HG02763 (cell line): Measurements from ENCODE around the gene RTL10.
A peak's percentile ranks its signal among the peaks of the same experiment; 100 is the strongest.

Experiments used
- ATAC-seq: cut with Tn5 transposase; IDR thresholded peaks from one replicate; pipeline ENCODE4 v1.9.1; 2021; ENCODE audit warnings: mild to moderate bottlenecking, moderate library complexity; ENCODE audit not compliant: unreplicated experiment

RTL10 gene, protein sequence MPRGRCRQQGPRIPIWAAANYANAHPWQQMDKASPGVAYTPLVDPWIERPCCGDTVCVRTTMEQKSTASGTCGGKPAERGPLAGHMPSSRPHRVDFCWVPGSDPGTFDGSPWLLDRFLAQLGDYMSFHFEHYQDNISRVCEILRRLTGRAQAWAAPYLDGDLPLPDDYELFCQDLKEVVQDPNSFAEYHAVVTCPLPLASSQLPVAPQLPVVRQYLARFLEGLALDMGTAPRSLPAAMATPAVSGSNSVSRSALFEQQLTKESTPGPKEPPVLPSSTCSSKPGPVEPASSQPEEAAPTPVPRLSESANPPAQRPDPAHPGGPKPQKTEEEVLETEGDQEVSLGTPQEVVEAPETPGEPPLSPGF

DNA sequence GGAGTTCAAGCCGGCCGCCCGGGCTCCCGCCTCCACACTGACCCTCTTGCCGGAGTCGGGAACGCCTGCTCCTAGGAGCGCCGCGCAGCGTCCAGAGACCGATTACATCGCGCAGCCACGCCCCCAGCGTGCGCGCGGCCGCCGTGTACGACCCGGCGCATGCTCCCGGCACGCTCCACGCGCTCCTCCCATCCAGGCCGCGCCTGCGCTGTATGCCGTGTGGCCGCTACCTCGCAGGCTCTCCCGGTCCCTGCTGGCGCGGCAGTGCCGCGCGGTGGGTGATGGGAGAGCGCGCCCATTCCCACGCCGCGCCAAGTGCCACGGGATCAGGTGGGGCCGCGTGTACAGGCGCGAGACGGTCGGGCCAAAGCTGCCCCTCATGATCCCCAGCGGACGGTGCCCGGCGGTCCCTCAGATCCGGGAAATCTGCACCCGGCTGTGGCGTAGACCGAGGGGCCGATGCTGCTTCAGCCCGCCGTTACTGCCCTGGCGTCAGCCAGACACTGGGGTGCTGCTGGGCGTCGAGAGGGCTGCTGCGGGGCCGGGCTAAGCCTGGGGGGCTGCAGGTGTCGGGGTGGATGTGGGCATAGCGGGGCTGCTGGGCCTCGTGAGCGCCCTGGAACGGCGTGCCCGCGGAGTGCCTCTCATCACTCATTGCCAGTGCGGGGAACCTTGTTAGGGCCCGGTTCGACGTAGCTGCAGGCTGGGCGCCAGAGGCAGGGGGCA is at the start of gene RTL10, which contains the start of gene GNB1L:
RTL10 (minus strand) TSS at position 97 of the 726 bp plus-strand sequence. CDS start 2,613 bp downstream, outside the sequence.
GNB1L (minus strand) TSS at position 97 of the 726 bp plus-strand sequence. CDS start 33,519 bp downstream, outside the sequence.
- ATAC-seq, result peak; percentile 87

DNA sequence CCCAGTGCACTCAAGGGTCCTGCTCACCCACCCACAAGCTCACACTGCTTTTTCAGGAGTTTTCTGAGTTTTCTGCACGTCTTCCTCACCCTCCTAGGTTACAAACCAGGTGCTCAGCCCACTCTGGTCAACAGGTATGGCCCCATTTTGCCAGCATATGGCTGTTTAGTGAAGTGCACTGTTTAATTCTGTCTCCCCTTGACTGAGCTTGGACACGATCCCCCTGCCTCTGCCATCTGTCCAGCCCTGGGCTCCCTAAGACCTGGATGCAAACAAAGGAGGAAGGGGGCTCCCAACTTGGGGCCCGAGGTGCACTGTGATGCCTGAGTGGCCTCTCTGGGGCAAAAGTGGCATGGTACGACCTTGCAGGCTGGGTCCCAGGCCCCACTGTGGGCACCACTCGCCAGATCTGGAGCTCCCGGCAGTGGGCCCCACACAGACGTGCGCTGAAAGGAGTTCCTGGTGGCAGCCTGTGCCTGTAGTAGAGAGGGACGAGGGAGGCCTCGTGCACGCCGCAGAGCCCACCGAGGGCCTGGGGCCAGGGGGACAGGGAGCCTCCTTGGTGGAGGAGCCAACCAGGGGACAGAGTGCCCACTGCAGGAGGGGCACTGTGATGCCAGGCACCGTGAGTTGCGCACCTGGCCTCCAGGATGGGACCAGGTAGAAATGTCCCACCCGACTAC is 49.6 kb upstream of the RTL10 start:
- ATAC-seq, result no peak

DNA sequence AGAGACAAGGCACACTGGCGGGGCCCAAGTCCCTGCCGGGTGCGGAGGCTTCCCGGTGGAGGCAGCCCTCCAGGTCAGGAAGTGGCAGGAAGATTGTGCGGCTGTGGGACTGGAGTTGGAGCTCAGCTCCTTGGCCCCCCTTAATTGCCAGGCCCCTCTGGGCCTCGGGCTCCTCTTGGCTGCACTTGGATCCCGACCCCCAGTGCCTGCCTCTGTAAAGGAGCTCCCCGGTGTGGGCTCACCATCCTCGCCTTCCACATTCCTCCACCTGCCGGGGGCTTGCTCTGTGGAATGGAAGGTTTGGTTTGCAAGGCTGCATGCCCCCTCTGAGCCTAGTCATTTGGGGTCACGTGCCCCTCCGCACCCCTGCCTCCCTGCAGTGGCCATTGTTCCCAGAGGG is 48.8 kb upstream of the RTL10 start:
- no peak for ATAC-seq

DNA sequence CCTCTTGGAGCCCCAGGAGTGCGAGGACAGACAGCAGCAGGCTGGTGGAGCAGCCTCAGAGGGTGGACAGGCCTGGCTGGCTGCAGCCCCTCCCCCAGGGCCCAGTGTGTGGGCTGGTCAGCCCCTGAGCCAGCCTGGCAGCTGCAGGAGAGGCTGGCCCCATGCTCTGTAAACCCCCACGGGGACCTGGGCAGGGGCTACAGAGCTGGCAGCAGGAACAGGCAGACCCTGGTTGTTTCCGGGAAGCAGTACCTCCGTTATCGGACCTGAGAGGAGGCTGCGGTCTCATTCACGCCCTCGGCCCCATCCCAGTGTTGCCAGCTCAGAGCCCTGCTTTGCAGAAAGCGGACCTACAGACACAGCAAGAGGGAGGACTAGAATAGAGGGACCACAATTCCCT is 48.4 kb upstream of the RTL10 start:
- no peak for ATAC-seq

DNA sequence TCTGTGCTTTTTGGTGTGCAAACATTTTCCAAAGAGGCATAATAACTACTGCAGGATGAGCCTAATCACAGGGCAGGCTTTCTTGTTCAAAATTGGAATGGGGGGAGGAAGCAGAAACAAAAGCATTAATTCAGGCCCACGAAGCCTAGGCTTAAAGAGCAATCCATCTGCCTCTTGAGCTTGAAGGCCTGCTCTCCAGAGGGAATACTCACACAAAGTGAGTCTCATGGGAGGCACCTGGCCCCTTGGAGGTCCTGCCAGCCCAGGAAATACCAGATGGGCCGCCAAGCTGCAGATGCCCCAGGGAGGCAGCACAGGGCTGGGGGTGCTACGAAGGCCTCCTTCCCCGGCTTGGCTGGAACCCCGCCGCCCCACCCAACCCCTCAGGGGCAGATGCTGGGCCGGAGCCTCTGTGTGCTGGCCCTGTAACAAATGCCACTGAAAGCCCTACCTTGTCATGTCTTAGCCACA is 47.6 kb upstream of the RTL10 start:
- ATAC-seq, result no peak

DNA sequence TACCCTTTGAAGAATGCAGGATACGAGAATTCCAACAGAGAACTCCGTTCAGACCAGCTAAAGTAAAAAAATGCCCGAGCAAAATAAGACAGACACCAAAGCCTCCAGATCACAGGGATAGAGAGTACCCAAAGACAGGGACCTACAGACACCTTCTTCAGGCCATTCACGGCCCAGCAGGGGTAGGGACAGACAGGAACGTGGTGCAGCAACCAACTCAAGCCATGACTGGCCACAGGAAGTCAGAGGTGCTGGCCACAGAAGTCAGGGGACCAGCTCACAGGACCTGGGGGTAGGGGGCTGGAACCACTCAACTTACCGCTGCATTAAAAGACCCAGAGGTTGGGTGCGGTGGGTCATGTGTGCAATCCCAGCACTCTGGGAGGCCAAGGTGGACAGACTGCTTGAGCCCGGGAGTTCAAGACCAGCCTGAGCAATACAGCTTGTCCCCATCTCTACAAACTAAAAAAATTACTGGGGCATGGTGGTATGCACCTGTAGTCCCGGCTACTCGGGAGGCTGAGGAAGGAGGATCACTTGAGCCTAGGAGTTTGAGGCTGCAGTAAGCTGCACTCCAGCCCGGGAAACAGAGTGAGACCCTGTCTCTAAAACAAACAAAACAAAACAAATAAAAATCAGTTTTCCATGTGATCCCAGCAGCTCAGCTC is 47.0 kb upstream of the RTL10 start:
- ATAC-seq, result no peak

DNA sequence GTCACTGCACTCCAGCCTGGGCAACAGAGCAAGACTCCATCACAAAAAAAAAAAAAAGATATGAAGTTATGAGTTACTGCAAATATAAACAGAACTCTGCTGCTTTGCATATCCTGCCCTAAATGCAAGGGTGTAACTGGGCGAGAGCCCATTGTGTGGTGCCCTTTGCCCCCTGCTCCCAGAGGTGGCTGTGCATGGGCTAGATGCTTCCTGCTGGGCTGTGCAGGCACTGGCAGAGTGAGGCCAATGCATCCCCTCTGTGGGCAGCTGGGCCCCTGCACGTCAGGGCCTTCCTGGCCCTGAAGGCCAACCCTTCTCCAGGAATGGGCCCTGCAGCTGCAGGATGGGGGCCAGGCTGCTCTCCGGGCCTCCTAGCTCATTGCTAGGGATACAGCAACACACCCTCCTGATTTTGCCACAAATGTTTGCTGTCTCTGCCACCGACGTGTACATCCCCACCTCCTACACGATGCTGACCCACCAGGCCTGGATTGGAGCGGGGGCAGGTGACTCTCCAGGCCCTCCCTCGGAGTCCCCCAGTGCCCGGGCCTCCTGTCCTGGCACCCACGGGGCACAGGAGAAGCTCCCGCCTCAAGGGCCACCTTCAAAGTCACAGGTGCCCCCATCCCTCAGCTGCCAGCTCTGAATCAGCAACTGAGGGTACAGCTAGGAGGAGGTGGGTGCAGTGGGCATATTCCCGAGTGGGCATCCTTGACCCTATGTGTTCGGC is 46.2 kb upstream of the RTL10 start:
- ATAC-seq, result no peak

DNA sequence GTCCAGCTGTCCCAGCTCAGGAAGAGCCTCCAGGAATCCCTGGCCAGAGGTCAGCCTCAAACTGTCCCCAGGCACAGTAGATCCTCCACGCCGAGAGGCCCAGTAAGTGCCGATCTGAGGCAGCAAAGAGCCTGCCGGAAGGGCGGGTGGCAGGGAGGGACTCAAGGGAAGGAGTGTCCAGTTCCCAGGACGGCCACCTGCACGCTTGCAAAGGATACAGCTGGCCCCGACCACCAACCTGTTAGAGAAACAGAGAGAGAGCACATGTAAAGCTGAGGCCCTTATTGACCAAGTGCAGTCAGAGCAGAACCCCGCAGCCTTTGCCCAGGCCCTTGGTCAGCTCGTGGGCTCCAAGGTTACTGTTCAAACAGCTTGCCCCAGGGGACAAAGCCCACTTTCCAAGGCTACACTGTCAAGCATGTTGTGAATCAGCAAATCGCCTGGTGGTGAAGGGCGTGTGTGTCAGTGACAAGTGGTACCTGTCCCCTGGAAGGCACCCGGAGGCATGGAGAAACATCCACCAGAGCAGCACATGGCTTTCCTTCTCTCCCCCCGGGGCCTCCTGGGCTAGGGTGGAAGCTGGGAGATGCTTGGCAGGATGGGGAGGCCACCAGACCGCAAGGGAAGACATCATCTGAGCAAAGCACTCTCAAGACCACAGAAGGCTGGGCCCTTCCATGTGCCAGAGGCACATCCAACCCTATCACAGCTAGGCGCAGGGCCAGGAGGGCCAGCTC is 44.3 kb upstream of the RTL10 start:
- ATAC-seq, result no peak

DNA sequence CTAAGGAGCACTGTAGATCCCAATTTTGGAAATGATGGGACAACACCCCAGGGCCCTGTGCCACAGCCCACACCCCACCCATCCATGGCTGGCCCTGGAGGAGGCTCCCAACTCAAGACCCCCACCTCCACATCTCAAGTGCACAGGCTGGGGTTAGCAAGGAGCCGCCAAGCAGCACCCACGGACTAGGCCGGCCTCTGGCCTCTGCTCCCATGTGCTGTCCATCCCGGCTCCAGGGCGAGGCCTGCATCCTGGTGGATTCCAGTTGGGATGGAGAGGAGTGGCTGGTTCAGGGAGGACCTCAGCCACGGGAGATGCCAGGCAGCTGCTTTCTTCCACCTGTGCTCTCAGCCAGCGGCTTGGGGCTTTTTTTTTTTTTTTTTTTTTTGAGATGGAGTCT is 43.5 kb upstream of the RTL10 start:
- ATAC-seq, result no peak

DNA sequence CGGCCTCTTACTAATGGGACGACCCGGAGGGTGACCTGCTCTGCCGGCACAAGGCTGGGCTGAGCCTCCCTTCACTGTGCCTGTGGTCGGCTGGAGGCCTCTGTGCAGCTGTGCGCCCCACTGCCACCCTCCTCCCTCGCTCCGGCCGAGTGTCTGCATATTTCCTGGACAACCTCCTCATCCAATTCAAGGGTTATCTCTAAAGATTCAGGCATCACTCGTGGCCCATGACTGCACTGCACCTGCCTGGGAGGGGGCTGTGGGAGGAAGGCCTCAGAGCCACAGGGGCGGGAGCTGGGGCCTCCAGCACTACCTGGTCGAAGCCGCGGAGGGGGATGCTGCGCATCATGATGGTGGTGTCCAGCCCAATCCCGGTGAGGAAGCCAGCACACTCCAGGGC is 43.1 kb upstream of the RTL10 start:
- no peak for ATAC-seq

DNA sequence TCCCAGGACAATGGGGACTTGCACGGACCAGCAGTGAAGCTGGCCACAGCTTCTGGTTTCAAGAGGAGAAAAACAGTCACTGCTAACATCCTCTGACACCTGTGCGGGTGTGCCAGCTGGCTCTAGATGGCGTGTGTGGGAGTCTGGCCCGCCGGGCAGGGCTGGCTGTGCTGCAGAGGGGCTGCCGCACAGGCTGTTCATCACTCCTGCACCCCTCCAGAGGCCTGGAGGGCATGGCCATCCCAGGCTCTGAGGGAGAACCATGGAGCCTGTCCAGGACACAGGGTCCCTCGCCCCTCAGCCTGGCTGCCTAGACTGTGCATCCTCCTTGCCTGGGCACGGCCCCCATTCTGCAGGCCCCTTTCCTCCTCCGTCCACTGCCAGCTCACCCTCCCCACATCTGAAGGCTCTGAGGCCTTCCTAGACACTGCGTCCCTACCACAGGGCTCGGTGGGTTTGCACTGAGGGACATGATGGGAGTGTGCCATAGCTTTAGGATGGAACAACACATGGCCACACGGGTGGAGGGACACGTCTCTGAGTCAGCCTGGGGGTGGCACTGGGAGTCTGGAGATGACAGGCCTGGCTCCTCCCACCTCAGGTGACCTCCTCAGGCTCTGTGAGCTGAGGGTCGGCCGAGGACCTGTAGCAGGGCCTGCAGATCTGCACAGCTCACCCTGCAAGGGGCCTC is 42.1 kb upstream of the RTL10 start:
- ATAC-seq, result no peak

DNA sequence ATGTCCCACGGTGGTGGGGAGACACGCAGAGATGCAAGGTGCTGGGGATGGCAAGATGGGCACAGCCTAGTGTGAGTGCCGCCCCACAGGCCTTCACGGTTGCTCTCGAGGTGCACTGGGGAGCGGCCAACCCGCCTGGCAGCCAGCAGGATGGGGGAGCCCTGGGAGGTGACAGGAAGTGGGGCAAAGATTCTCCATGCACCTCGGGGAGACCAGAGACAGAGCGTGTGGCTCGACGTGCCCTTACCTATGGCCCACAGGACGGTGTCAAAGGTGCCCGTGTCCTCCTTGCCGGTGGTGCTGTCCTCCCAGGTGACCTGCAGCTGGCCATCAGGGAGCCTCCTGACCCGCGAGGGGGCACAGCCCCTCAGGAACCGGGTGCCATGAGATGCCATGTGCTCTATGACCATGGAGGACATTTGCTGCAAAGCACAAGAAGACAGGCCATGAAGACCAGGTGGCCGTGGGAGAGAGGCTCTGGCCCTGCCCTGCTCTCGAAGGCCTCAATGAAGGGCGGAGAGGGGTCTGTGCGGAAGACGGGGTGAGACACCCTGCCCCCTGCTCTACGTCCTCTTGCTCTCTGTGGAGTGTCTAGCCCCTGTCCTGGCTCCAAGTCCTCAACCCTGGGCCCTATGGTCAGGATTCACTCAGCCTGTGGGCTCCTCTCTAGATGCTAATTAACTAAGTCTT is 40.6 kb upstream of the RTL10 start:
- ATAC-seq, result no peak

DNA sequence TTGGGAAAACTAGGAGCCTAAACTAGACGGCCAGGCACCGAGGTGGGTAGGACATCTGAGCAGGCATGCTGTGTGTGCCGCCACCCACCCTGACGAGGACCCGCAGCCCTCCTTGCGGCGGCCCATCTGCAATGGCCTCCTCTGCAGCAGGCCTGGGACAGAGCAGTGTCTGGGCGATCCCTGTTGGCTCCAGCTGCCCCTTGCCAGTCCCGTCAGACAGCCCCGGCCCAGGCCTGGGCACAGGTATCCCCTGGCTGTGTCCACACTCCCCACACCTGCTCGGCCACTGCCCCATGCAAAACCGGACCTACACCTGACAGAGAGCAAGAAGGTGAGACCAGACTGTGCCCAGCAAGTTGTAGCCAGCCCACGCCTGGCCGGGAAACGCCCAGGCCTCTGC is 38.7 kb upstream of the RTL10 start:
- no peak for ATAC-seq

DNA sequence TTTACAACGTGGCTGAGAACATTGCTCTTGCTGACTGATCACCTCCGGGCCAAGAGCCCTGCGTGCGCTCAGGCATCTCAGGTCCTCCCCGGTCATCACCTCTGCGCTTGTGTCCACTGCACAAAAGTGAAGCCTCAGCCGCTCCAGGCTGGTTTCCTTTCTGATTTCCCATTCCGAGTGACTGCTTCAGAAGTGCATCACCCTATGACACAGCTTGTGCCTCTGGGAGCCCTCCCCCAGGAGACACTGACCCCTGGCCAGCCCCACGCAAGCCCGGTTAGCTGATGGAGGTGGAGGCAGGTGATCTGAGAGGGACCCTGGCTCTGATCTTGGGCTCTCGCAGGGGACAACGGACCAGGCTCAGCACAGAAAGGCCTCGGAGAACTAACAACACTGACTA is 38.3 kb upstream of the RTL10 start:
- ATAC-seq, result no peak

DNA sequence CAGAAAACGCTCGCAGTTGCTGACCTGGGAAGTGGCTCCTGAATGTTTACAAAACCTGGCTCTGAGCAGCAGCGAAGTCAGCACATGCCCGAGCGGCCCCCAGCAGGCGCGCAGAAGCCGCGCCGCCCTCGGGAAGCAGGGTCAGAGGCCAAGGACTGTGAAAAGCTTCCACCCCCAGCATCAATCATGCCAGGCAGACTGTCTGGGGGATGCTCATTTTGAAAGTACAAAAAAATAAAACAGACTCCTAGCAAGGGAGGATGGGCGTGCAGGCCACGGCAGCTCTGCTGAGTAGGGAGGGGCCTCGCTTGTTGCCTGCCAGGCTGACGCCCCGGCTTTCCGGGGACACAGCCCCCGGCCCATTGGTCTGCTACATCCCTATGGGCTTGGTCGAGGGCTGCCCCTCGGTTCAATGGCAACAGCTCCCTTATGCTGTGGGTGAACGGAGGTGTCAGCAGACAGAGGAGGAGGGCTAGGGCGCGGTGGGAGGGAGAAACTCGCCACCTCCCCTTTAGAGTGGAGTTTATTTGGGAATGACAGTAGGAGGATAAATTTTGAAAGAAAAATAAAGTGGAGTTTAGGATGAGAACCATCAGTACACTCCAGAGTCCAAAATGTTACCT is 37.7 kb upstream of the RTL10 start:
- no peak for ATAC-seq

DNA sequence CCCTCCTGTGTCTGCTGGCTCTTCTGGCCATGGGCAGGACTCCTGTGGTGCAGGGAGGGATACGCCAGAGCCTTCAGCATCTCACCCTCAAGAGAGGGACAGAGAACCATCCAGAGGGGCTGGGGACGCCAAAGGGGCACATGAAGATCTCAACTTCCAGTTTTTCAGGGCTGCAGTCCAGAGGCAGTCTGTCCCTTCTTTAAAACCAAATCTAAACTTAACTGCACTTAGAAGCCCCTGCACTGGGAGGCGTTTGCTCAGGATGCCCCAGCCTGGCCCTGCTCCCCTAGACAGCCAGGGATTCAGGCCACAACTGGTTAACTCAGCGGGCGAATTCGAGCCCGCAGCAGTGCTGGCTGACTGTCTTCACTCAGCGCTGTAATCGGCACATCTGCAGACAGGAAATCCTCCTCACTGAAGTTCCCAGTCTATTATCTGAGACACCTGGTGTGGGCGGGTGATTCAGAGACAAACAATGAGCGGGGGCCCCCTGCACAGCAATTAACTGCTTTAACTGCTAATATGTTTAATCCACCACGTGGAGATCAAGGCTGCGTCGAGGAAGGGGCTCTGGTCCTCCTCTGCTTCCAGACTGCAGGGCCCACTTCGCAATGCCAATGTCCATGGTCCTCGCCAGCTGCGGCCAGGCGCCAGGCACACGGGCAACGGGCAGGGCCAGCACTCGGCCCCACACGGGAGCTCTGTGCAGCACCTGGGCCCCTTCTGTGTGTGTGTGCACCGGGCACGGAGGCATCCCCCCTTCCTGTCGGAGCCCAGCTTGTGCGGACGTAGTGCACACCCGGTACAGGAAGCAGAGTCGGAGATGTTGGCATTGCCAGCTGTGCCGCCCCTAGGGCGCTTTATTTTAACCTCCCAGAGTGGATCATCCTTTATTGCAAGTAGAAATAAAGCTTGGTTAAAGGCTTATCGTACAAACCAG is 36.9 kb upstream of the RTL10 start:
- no peak for ATAC-seq
